Thymus (tissue), 14 donors: ENCODE measurements around the gene TBC1D3C. TPM values are rescaled to one million over a fixed set of nuclear protein-coding genes. Genes with fewer than 3 reads are reported as not detected.
"Not testable (repeated sequence)": the region's sequence is repeated elsewhere in the genome, so short reads cannot be mapped to it uniquely, and the experiment has no call there.

Experiments used
- DNase-seq, 9 donors: peaks; one replicate each; pipeline ENCODE4 v3.0.0-alpha.2; 2013; ENCODE audit warnings: low spot score in 9 of 9, low read depth in 6 of 9, missing footprints in 1 of 9
- H3K27ac ChIP-seq, 2 donors: one replicate each; pipeline ENCODE4 v1.5.1; 2013; ENCODE audit warnings: control low read depth in 1 of 2, low read depth in 1 of 2, low read length in 1 of 2, mild to moderate bottlenecking in 1 of 2, moderate library complexity in 1 of 2
- H3K27me3 ChIP-seq, 2 donors: one replicate each; pipeline ENCODE4 v1.5.1; 2013; ENCODE audit warnings: low read length in 1 of 2; ENCODE audit not compliant: control insufficient read depth in 2 of 2, insufficient read depth in 1 of 2
- H3K36me3 ChIP-seq, 2 donors: one replicate each; pipeline ENCODE4 v1.5.1; 2013; ENCODE audit warnings: low read length in 1 of 2, mild to moderate bottlenecking in 1 of 2, moderate library complexity in 1 of 2; ENCODE audit not compliant: control insufficient read depth in 2 of 2, insufficient read depth in 2 of 2
- H3K4me1 ChIP-seq, 2 donors: one replicate each; pipeline ENCODE4 v1.5.1; 2013; ENCODE audit warnings: low read length in 2 of 2; ENCODE audit not compliant: control insufficient read depth in 2 of 2, insufficient read depth in 2 of 2
- H3K4me3 ChIP-seq, 2 donors: one replicate each; pipeline ENCODE4 v1.5.1; 2013; ENCODE audit warnings: low read length in 2 of 2, control low read depth in 1 of 2, mild to moderate bottlenecking in 1 of 2
- H3K9me3 ChIP-seq, 2 donors: one replicate each; pipeline ENCODE4 v1.5.1; 2013; ENCODE audit warnings: low read length in 1 of 2, mild to moderate bottlenecking in 1 of 2; ENCODE audit not compliant: control insufficient read depth in 2 of 2, insufficient read depth in 1 of 2
- WGBS: extraction: QIAGEN DNeasy Blood & Tissue Kit; methylation state at CpG from one replicate; pipeline ENCODE4 v1.1.7; 2013; 5-methylcytosine and 5-hydroxymethylcytosine counted together
- long read RNA-seq, 10 donors: transcript quantifications; one replicate each; lab custom pipeline, GENCODE V29; 2026
- polyA plus RNA-seq: library from polyadenylated mRNA; stranded (reverse); fragments of 200-250 nt; gene quantifications from one replicate; pipeline ENCODE4 v1.2.3, GENCODE V29; 2013
- total RNA-seq: library from RNA; stranded (reverse); fragments of 120-200 nt; gene quantifications from one replicate; pipeline ENCODE4 v1.2.4, GENCODE V29; 2013
- donor health status: healthy.

TBC1D3C gene
- total RNA-seq (not detected), polyA plus RNA-seq (8.0 TPM)
- long read RNA-seq, donor 1 = 0 reads
- long read RNA-seq, donor 2 = 0 reads
- long read RNA-seq, donor 3 = 0 reads
- long read RNA-seq, donor 4 = 0 reads
- long read RNA-seq, donor 5 = 0 reads
- long read RNA-seq, donor 6 = 0 reads
- long read RNA-seq, donor 7 = 0 reads
- long read RNA-seq, donor 8 = 0 reads
- long read RNA-seq, donor 9 = 0 reads
- long read RNA-seq, donor 10 = 0 reads

DNA sequence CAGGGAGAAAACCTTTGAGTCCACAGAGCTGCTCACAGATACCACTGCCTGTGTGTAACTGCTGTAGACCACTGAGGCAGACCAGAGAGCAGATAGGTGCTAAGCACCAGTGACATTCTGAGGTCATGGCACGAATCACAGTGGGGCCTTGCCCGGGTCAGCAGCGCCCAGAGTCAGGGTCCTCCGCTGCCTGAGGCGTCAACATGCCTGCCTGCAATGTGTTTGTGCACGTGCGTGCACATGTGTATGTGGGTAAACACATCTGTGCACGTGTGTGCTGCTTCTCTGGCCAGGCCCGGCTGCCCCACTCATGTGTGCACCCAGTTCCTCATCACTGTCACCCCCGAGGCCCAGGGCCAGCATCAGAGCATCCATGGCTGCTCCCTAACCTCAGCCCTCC is at the start of gene TBC1D3C:
TSS of gene TBC1D3C (minus strand) at position 101 of the 400 bp plus-strand sequence. CDS start 1,568 bp downstream, outside the sequence.
- not testable (repeated sequence) for DNase-seq, H3K4me1 ChIP-seq, H3K36me3 ChIP-seq, H3K9me3 ChIP-seq, H3K27me3 ChIP-seq, H3K27ac ChIP-seq, H3K4me3 ChIP-seq
- WGBS = no CpG with 5 or more reads among the region's 10 CpGs

DNA sequence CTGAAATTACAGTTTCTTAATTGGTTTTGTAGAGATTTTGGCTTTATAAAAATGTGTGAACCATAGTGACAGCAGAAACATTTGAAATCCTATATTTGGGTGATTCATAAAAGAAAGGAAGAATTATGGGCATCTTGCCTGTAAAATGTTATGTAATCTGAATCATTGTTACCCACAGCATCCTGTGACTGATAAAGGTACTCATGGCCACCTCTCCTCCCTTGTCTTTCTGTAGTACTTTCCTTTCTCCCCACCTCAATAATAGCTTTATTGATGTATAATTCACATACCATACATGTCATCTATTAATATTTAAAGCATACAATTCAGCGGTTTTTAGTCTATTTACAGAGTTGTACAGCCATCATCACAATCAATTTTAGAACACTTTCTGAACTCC is 30.8 kb upstream of the TBC1D3C start:
- DNase-seq, H3K27ac ChIP-seq: not testable (repeated sequence)
- no CpG with 5 or more reads among the region's 1 CpG for WGBS

DNA sequence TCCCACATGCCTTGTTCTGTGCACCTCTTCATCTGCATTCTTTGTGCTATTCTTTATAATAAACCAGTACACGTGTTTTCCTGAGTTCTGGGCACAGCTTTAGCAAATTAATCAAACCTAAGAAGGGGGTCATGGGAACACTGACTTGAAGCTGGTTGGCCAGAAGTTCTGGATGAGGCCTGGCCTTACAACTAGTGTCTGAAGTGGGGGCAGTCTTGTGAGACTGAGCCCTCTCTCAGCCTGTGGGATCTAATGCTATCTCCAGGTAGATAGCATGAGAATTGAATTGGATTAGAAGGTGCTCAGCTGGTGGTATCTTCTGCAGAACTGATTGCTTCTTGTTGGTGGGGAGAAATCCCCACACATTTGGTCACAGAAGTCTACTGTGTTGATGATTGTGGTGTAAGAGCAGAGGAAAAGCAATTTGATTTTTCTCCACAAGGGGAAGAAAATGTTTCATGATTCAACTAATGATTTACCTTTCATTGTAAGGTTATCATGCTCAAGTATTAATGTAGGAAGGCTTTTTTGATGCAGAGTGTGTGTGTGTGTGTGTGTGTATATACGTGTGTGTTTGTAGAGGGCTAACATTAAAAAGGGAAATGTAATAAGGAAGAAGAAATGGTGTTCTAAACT is 25.7 kb upstream of the TBC1D3C start:
- not testable (repeated sequence) for H3K27ac ChIP-seq, H3K27me3 ChIP-seq, H3K4me1 ChIP-seq, DNase-seq, H3K4me3 ChIP-seq, H3K36me3 ChIP-seq, H3K9me3 ChIP-seq
- no CpG with 5 or more reads among the region's 2 CpGs for WGBS

More for the DNA sequence above, 30.8 kb upstream of the TBC1D3C start:
- not testable (repeated sequence) for H3K4me1 ChIP-seq, H3K27me3 ChIP-seq, H3K9me3 ChIP-seq, H3K4me3 ChIP-seq, H3K36me3 ChIP-seq

DNA sequence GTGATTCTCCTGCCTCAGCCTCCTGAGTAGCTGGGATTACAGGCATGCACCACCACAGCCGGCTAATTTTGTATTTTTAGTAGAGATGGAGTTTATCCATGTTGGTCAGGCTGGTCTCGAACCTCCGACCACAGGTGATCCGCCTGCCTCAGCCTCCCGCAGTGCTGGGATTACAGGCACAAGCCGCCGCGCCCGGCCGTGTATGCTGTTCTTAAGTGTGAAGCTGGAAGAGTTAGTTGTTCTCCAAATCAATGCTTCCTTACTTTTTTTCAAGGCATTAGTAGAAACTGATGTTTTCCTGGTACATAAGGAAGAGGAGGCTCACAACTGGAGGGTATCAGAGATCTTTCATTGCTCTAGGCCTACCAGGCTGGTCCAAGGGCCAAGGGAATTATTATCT is 19.7 kb upstream of the TBC1D3C start:
- not testable (repeated sequence) for H3K36me3 ChIP-seq, H3K4me3 ChIP-seq, H3K4me1 ChIP-seq, H3K27ac ChIP-seq, H3K27me3 ChIP-seq, H3K9me3 ChIP-seq, DNase-seq
- 98% methylated on average over 6 of the region's 10 CpGs for WGBS

DNA sequence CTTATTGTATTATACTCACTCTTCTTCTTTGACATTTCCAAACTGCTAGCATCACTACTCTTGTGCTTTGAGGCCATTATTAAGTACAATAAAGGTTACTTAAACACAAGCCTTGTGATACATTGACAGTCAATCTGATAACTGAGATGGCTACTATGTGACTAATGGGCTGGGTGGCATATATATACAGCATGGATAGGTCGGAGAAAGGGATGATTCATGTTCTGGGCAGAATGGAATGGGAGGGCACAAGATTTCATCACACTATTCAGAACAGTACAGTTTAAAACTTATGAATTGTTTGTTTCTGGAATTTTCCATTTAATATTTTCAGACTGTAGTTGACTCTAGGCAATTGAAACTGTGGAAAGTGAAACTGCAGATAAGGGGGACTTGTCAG is 18.9 kb upstream of the TBC1D3C start:
- WGBS = no CpG with 5 or more reads among the region's 1 CpG
- not testable (repeated sequence) for DNase-seq, H3K4me3 ChIP-seq, H3K9me3 ChIP-seq, H3K27ac ChIP-seq, H3K27me3 ChIP-seq, H3K36me3 ChIP-seq, H3K4me1 ChIP-seq

Other genes with a start within 250 kb of the TBC1D3C start
- not detected for gene TBC1D3K, start 144.2 kb downstream of the TBC1D3C start, total RNA-seq
- gene TBC1D3K, start 144.2 kb downstream of the TBC1D3C start, polyA plus RNA-seq = 0.02 TPM
- gene TBC1D3L, start 79.6 kb downstream of the TBC1D3C start, total RNA-seq = 4.8 TPM
- 30.8 TPM for gene TBC1D3L, start 79.6 kb downstream of the TBC1D3C start, polyA plus RNA-seq
- gene TBC1D3D, start 64.7 kb downstream of the TBC1D3C start, total RNA-seq = not detected
- 0.64 TPM for gene TBC1D3D, start 64.7 kb downstream of the TBC1D3C start, polyA plus RNA-seq
- not detected for gene TBC1D3E, start 59.3 kb upstream of the TBC1D3C start, total RNA-seq
- not detected for gene TBC1D3E, start 59.3 kb upstream of the TBC1D3C start, polyA plus RNA-seq
- gene TBC1D3, start 123.9 kb upstream of the TBC1D3C start, total RNA-seq = not detected
- not detected for gene TBC1D3, start 123.9 kb upstream of the TBC1D3C start, polyA plus RNA-seq
- gene MRPL45, start 228.5 kb upstream of the TBC1D3C start, total RNA-seq = 37.3 TPM
- 28.4 TPM for gene MRPL45, start 228.5 kb upstream of the TBC1D3C start, polyA plus RNA-seq